Left ventricle myocardium inferior (tissue), 1 donor: Measurements from ENCODE around the gene APP. TPM values are rescaled to one million over a fixed set of nuclear protein-coding genes. Genes with fewer than 3 reads are reported as not detected.

Experiments used
- DNase-seq: peaks from one replicate; pipeline ENCODE4 v3.0.0-alpha.2; 2020
- H3K27ac ChIP-seq: fragments of 200-600 bp; replicated peaks from 2 replicates; pipeline ENCODE4 v1.8.0; 2021
- H3K27me3 ChIP-seq: fragments of 200-600 bp; 2 replicates; pipeline ENCODE4 v1.8.0; 2021; ENCODE audit warnings: low read depth
- H3K36me3 ChIP-seq: fragments of 200-600 bp; 2 replicates; pipeline ENCODE4 v1.8.0; 2021
- H3K4me1 ChIP-seq: fragments of 200-600 bp; 2 replicates; pipeline ENCODE4 v1.8.0; 2021
- H3K4me3 ChIP-seq: fragments of 200-600 bp; 2 replicates; pipeline ENCODE4 v1.8.0; 2021; ENCODE audit warnings: mild to moderate bottlenecking, moderate library complexity
- H3K9me3 ChIP-seq: fragments of 200-600 bp; replicated peaks from 2 replicates; pipeline ENCODE4 v1.8.0; 2021
- CTCF ChIP-seq: fragments of 200-600 bp; IDR thresholded peaks from 2 replicates; pipeline ENCODE4 v1.8.0; 2021; ENCODE audit warnings: antibody characterized with exemption, mild to moderate bottlenecking, borderline replicate concordance
- intact Hi-C: fragments of 100-400 bp; cut with micrococcal nuclease; formaldehyde crosslinking; loops from one replicate; pipeline ENCODE4 v1.11.0; 2022
- total RNA-seq: library from RNA; stranded (reverse); fragmentation: NEBNext Ultra II Directional; extraction: Animal tissue kit (Norgen Biotek cat#: 25700); gene quantifications from one replicate; pipeline ENCODE4 v1.2.1, GENCODE V29; 2021
- donor health status: DM: no; HTN: yes; CAD: no; lungs with severe emphysema.

The APP gene
- total RNA-seq, 1 donor from 2014 or later, result 332 TPM

GRCh38 chr21:25986928-25987327 lies 183.6 kb downstream of the APP start:
- no peak for DNase-seq
- peak overlapping the region; percentile 55 for H3K27ac ChIP-seq
- peaks cover 46% of the 10 kb centered on the region for H3K4me1 ChIP-seq
- TF ChIP-seq CTCF, result no peak
- no peaks in the 10 kb centered on the region for H3K27me3 ChIP-seq
- peaks cover 9% of the 10 kb centered on the region for H3K36me3 ChIP-seq
- no peaks in the 10 kb centered on the region for H3K9me3 ChIP-seq
- no peak overlapping the region for H3K4me3 ChIP-seq
- intact Hi-C loops, result no loop called here

- H3K27ac ChIP-seq, result peak overlapping the region; percentile 55
- intact Hi-C loops, result no loop called here
- no peaks in the 10 kb centered on the region for H3K9me3 ChIP-seq
Measured at GRCh38 chr21:25985990-25986389, 184.6 kb downstream of the APP start.

GRCh38 chr21:25984538-25984937 lies 186.0 kb downstream of the APP start:
- TF ChIP-seq CTCF, result no peak
- intact Hi-C loops, result no loop called here
- peak overlapping the region; percentile 60 for H3K27ac ChIP-seq

More at GRCh38 chr21:25985990-25986389, 184.6 kb downstream of the APP start:
- Histone ChIP-seq H3K27me3 (no peaks in the 10 kb centered on the region), H3K4me3 (no peak overlapping the region), H3K36me3 (peaks cover 18% of the 10 kb centered on the region), H3K4me1 (peaks cover 48% of the 10 kb centered on the region)
- DNase-seq, result no peak
- no peak for TF ChIP-seq CTCF

GRCh38 chr21:25983745-25984144 lies 186.8 kb downstream of the APP start:
- H3K27ac ChIP-seq, result peak overlapping the region; percentile 60
- no peak for DNase-seq

More at GRCh38 chr21:25984538-25984937, 186.0 kb downstream of the APP start:
- Histone ChIP-seq H3K9me3 (no peaks in the 10 kb centered on the region), H3K27me3 (no peaks in the 10 kb centered on the region), H3K4me3 (no peak overlapping the region), H3K36me3 (peaks cover 28% of the 10 kb centered on the region), H3K4me1 (peaks cover 58% of the 10 kb centered on the region)
- DNase-seq, result no peak

GRCh38 chr21:25980710-25981109 lies 189.9 kb downstream of the APP start:
- peaks cover 32% of the 10 kb centered on the region for H3K36me3 ChIP-seq
- H3K27me3 ChIP-seq, result no peaks in the 10 kb centered on the region
- no peak for DNase-seq
- TF ChIP-seq CTCF, result no peak
- no peak overlapping the region for H3K4me3 ChIP-seq
- no peaks in the 10 kb centered on the region for H3K9me3 ChIP-seq
- H3K4me1 ChIP-seq, result peaks cover 51% of the 10 kb centered on the region
- peak overlapping the region; percentile 29 for H3K27ac ChIP-seq
- intact Hi-C loops, result no loop called here

More at GRCh38 chr21:25983745-25984144, 186.8 kb downstream of the APP start:
- Histone ChIP-seq H3K4me3 (no peak overlapping the region), H3K9me3 (no peaks in the 10 kb centered on the region), H3K27me3 (no peaks in the 10 kb centered on the region), H3K4me1 (peaks cover 58% of the 10 kb centered on the region), H3K36me3 (peaks cover 23% of the 10 kb centered on the region)
- no peak for TF ChIP-seq CTCF
- intact Hi-C loops, result no loop called here
